Aorta (tissue), 5 donors: ENCODE data around the gene CDK5. TPM values are rescaled to one million over a fixed set of nuclear protein-coding genes. Genes with fewer than 3 reads are reported as not detected.

Experiments
- ATAC-seq: fragments of 200-7000 bp; cut with Tn5 transposase; one replicate; pipeline ENCODE4 v1.9.1; 2022; ENCODE audit warnings: moderate library complexity; ENCODE audit not compliant: low FRiP score
- DNase-seq, 2 donors: peaks; one replicate each; pipeline ENCODE4 v3.0.0-alpha.2; 2020
- H3K27ac ChIP-seq, 2 donors: one replicate each; pipeline ENCODE4 v1.5.1; 2013; ENCODE audit warnings: low read length in 2 of 2, mild to moderate bottlenecking in 2 of 2, moderate library complexity in 2 of 2, control low read depth in 1 of 2, inconsistent platforms in 1 of 2, low read depth in 1 of 2
- H3K27me3 ChIP-seq, 2 donors: one replicate each; pipeline ENCODE4 v1.6.1; 2013; ENCODE audit warnings: control low read depth in 1 of 2, low read length in 1 of 2, mild to moderate bottlenecking in 1 of 2, moderate library complexity in 1 of 2; ENCODE audit not compliant: insufficient read depth in 2 of 2, control insufficient read depth in 1 of 2
- H3K36me3 ChIP-seq, 2 donors: one replicate each; pipeline ENCODE4 v1.6.1; 2013; ENCODE audit warnings: control low read depth in 1 of 2, low read length in 1 of 2, mild to moderate bottlenecking in 1 of 2; ENCODE audit not compliant: insufficient read depth in 2 of 2, control insufficient read depth in 1 of 2
- H3K4me1 ChIP-seq, 2 donors: one replicate each; pipeline ENCODE4 v1.6.1; 2013; ENCODE audit warnings: low read length in 2 of 2, control low read depth in 1 of 2, mild to moderate bottlenecking in 1 of 2, moderate library complexity in 1 of 2; ENCODE audit not compliant: insufficient read depth in 2 of 2, control insufficient read depth in 1 of 2
- H3K4me3 ChIP-seq, 2 donors: one replicate each; pipeline ENCODE4 v1.5.1; 2013; ENCODE audit warnings: low read length in 2 of 2, control low read depth in 1 of 2, mild to moderate bottlenecking in 1 of 2
- H3K9me3 ChIP-seq: one replicate; pipeline ENCODE4 v1.6.1; 2013; ENCODE audit warnings: mild to moderate bottlenecking, low read length; ENCODE audit not compliant: control insufficient read depth
- WGBS, 2 donors: extraction: QIAGEN DNeasy Blood & Tissue Kit; methylation state at CpG; one replicate each; pipeline ENCODE4 v1.1.7; 2013; 5-methylcytosine and 5-hydroxymethylcytosine counted together
- intact Hi-C, 2 donors: fragments of 100-400 bp; cut with DNase I; formaldehyde crosslinking; loops; one replicate each; pipeline versions ENCODE4 v1.14.2 to v1.15.0; 2022
- polyA plus RNA-seq, 2 donors: library from polyadenylated mRNA; stranded (reverse); fragments of 200-250 nt; gene quantifications; one replicate each; pipeline ENCODE4 v1.2.3, GENCODE V29; 2013
- total RNA-seq, 2 donors: library from RNA; stranded (reverse); fragmentation: NEBNext Ultra II Directional; extraction: Animal tissue kit (Norgen Biotek cat#: 25700); gene quantifications; one replicate each; pipeline ENCODE4 v1.2.1, GENCODE V29; 2021
- donor health status: healthy with polysubstance abuse.
- donor health status: Bipolar disorder and iron deficiency.
- donor health status: DM: no; HTN: no; CAD: no.
- donor health status: DM: no; HTN: no; CAD: no.
- donor health status: DM: yes; HTN: yes; CAD: no.

Gene CDK5
- total and polyA plus RNA-seq, 4 donors: 4.1 to 8.9 (median 6.3) TPM

GRCh38 chr7:151088019-151088855 lies 30.5 kb upstream of the CDK5 start:
- H3K4me1 ChIP-seq: no peaks in the 10 kb centered on the region
- intact Hi-C loops: no loop called here
- no peak for DNase-seq
- H3K27me3 ChIP-seq: no peaks in the 10 kb centered on the region
- no peak overlapping the region for H3K27ac ChIP-seq
- WGBS, 2 donors: 74 to 76% methylated on average over 16 of the region's 16 CpGs
- ATAC-seq: no peak
- H3K9me3 ChIP-seq: no peaks in the 10 kb centered on the region
- no peak overlapping the region for H3K4me3 ChIP-seq
- no peaks in the 10 kb centered on the region for H3K36me3 ChIP-seq

GRCh38 chr7:151087245-151088018 lies 29.7 kb upstream of the CDK5 start:
- WGBS, 2 donors: 2 to 5% methylated on average over 62 to 70 of the region's 70 CpGs
- Histone ChIP-seq H3K27ac (peak overlapping the region in 1 of 2 donors; percentile 53), H3K36me3 (no peaks in the 10 kb centered on the region), H3K27me3 (no peaks in the 10 kb centered on the region), H3K4me3 (peak overlapping the region; percentile 33 to 84), H3K9me3 (no peaks in the 10 kb centered on the region), H3K4me1 (no peaks in the 10 kb centered on the region)
- DNase-seq (peak; percentile 71 to 92), ATAC-seq (peak; percentile 73)
- intact Hi-C loops: loop anchor here in 1 of 2 donors (2.0 kb wide), 1 partner anchor 23 kb away; no protein-coding TSS in a partner anchor

- Histone ChIP-seq H3K36me3 (no peaks in the 10 kb centered on the region), H3K27me3 (no peaks in the 10 kb centered on the region), H3K27ac (peak overlapping the region in 1 of 2 donors; percentile 53), H3K9me3 (no peaks in the 10 kb centered on the region), H3K4me3 (peak overlapping the region; percentile 33 to 84), H3K4me1 (peaks cover 0 to 3% of the 10 kb centered on the region in 2 donors)
- WGBS, 2 donors: 0% methylated on average over 39 to 55 of the region's 56 CpGs
- ATAC-seq: no peak
- DNase-seq: no peak
- intact Hi-C loops: loop anchor here in 1 of 2 donors (2.0 kb wide), 1 partner anchor 24 kb away; no protein-coding TSS in a partner anchor
These were observed 29.1 kb upstream of the CDK5 start for GRCh38 chr7:151086802-151087244.

GRCh38 chr7:151085691-151086620 lies 28.3 kb upstream of the CDK5 start, which contains the start of gene AGAP3:
TSS of gene AGAP3 (plus strand) at chr7:151086475. CDS start at chr7:151086742, 267 bp downstream.
- Histone ChIP-seq H3K9me3 (no peaks in the 10 kb centered on the region), H3K4me1 (peaks cover 0 to 3% of the 10 kb centered on the region in 2 donors), H3K4me3 (peak within 1 kb of the TSS; percentile 33 to 84), H3K36me3 (no peaks in the 10 kb centered on the region), H3K27ac (peak within 1 kb of the TSS in 1 of 2 donors; percentile 53), H3K27me3 (no peaks in the 10 kb centered on the region)
- ATAC-seq: peak; percentile 82
- peak; percentile 94 to 95 for DNase-seq
- intact Hi-C loops: loop anchor here in 1 of 2 donors (2.0 kb wide), 1 partner anchor 25 kb away; no protein-coding TSS in a partner anchor
- 0 to 1% methylated on average over 26 to 84 of the region's 84 CpGs for WGBS, 2 donors

GRCh38 chr7:151085329-151085690 lies 27.6 kb upstream of the CDK5 start:
- 30 to 35% methylated on average over 5 of the region's 5 CpGs for whole genome bisulfite sequencing, 2 donors
- Histone ChIP-seq H3K27ac (peak overlapping the region in 1 of 2 donors; percentile 11), H3K27me3 (no peaks in the 10 kb centered on the region), H3K9me3 (no peaks in the 10 kb centered on the region), H3K36me3 (no peaks in the 10 kb centered on the region), H3K4me1 (peaks cover 0 to 3% of the 10 kb centered on the region in 2 donors), H3K4me3 (no peak overlapping the region)
- ATAC-seq (no peak), DNase-seq (no peak)
- intact Hi-C loops: no loop called here

- 27 to 30% methylated on average over 3 of the region's 3 CpGs for WGBS, 2 donors
- Histone ChIP-seq H3K36me3 (no peaks in the 10 kb centered on the region), H3K4me3 (peak overlapping the region in 1 of 2 donors; percentile 79), H3K27me3 (no peaks in the 10 kb centered on the region), H3K4me1 (peaks cover 0 to 3% of the 10 kb centered on the region in 2 donors), H3K9me3 (no peaks in the 10 kb centered on the region), H3K27ac (no peak overlapping the region)
- intact Hi-C loops: loop anchor here in 1 of 2 donors (2.0 to 5.0 kb wide), 2 partner anchors 55 to 164 kb away; partner anchors contain the start of genes ABCB8 and SMARCD3
- no peak for ATAC-seq
- DNase-seq: no peak
These were observed 26.1 kb upstream of the CDK5 start for GRCh38 chr7:151083824-151084160.

GRCh38 chr7:151083071-151083823 lies 25.6 kb upstream of the CDK5 start, which contains the start of gene TMUB1:
TSS of gene TMUB1 (minus strand) at chr7:151083493. CDS start at chr7:151082563, 930 bp downstream.
- peak; percentile 89 to 94 for DNase-seq
- Histone ChIP-seq H3K27ac (peak within 1 kb of the TSS; percentile 61 to 62), H3K27me3 (no peaks in the 10 kb centered on the region), H3K36me3 (no peaks in the 10 kb centered on the region), H3K4me3 (peak within 1 kb of the TSS; percentile 79 to 86), H3K4me1 (peaks cover 0 to 3% of the 10 kb centered on the region in 2 donors), H3K9me3 (no peaks in the 10 kb centered on the region)
- 1% methylated on average over 58 to 69 of the region's 69 CpGs for WGBS, 2 donors
- peak; percentile 48 for ATAC-seq
- intact Hi-C loops: loop anchor here in 1 of 2 donors (2.0 to 5.0 kb wide), 2 partner anchors 54 to 164 kb away; partner anchors contain the start of genes ABCB8 and SMARCD3
